Right lobe of liver (tissue), 4 donors: ENCODE measurements around the gene RAD54L.

ENCODE experiments used
- POLR2A ChIP-seq: fragments of 450-650 bp; IDR thresholded peaks from one replicate; pipeline ENCODE4 v1.6.1; 2017; ENCODE audit warnings: antibody characterized with exemption, mild to moderate bottlenecking
- TF ChIP-seq, protein P1 (sequence below), 4 donors: fragments of 200-600 bp in 3 of 4; fragments of 450-650 bp in 1 of 4; IDR thresholded peaks; one replicate each; pipeline versions ENCODE4 v1.5.1 to v1.8.0; 2016 to 2022; ENCODE audit warnings: antibody characterized with exemption in 4 of 4, mild to moderate bottlenecking in 2 of 4
- donor health status: DM: no; HTN: no; CAD: no.
- donor health status: DM: no; HTN: no; CAD: no.
- donor health status: DM: no; HTN: yes; CAD: no.

DNA sequence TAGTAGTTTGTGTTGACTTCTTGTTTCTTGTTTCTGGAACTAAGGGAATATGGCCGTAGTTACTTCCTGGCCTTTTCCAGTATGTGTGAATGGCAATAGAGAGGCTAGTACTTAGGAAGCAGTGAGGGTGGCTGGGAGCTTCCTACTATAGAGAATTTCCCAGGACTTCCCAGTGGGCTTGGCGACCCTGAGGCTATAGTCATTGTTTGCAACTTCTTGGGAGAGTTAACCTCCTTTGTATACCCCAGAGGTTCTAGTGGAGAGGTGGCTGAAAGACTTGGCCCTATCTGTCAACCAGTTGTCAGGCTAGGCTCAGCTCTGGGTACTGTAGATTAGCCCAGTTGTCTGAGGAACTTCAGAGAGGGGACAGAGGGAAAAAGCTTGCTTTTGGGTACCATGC, 15.6 kb downstream of the RAD54L start:
- TF ChIP-seq, protein P1, sequence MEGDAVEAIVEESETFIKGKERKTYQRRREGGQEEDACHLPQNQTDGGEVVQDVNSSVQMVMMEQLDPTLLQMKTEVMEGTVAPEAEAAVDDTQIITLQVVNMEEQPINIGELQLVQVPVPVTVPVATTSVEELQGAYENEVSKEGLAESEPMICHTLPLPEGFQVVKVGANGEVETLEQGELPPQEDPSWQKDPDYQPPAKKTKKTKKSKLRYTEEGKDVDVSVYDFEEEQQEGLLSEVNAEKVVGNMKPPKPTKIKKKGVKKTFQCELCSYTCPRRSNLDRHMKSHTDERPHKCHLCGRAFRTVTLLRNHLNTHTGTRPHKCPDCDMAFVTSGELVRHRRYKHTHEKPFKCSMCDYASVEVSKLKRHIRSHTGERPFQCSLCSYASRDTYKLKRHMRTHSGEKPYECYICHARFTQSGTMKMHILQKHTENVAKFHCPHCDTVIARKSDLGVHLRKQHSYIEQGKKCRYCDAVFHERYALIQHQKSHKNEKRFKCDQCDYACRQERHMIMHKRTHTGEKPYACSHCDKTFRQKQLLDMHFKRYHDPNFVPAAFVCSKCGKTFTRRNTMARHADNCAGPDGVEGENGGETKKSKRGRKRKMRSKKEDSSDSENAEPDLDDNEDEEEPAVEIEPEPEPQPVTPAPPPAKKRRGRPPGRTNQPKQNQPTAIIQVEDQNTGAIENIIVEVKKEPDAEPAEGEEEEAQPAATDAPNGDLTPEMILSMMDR (IDR thresholded peaks at IDR 0.05), result no peak
- no peak for TF ChIP-seq POLR2A
